Coronary artery (tissue), 2 donors: ENCODE results near the gene CECR2.
"Not testable (repeated sequence)": the region's sequence is repeated elsewhere in the genome, so short reads cannot be mapped to it uniquely, and the experiment has no call there.

Experiments used
- DNase-seq: peaks from one replicate; pipeline ENCODE4 v3.0.0-alpha.2; 2017; ENCODE audit warnings: low spot score
- H3K27ac ChIP-seq, 2 donors: fragments of 200-600 bp; sonication (generic); one replicate each; pipeline ENCODE4 v1.5.1; 2016 to 2019
- H3K4me3 ChIP-seq: fragments of 200-600 bp; sonication (generic); 2 replicates; pipeline ENCODE4 v1.5.1; 2016; ENCODE audit warnings: mild to moderate bottlenecking, moderate library complexity
- TF ChIP-seq, protein P1 (sequence below): fragments of 200-600 bp; sonication (generic); IDR thresholded peaks from one replicate; pipeline ENCODE4 v1.5.1; 2019; ENCODE audit warnings: antibody characterized with exemption

Gene CECR2

DNA sequence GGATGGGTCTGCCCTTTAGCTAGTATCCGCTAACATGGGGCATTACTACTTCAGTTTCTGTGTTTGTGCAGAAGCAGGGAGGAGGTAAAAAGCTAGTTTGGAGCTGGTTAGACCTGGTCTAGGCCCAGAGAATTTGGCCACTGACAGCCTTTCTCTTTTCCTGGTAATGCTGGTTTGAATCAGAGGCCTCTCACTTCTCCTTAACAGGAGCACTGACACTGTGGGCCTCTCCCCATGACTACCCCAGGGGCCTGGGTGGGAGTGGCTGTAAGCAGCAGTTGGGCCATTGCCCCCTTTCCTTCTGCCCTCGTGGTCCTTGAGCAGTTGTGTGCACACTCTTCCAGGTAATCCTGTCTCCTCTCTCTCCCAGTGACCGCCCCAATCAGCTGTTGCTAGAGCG is 185.6 kb downstream of the CECR2 start:
- H3K4me3 ChIP-seq = no peak overlapping the region
- H3K27ac ChIP-seq = no peak overlapping the region
- no peak for DNase-seq
- TF ChIP-seq, protein P1, sequence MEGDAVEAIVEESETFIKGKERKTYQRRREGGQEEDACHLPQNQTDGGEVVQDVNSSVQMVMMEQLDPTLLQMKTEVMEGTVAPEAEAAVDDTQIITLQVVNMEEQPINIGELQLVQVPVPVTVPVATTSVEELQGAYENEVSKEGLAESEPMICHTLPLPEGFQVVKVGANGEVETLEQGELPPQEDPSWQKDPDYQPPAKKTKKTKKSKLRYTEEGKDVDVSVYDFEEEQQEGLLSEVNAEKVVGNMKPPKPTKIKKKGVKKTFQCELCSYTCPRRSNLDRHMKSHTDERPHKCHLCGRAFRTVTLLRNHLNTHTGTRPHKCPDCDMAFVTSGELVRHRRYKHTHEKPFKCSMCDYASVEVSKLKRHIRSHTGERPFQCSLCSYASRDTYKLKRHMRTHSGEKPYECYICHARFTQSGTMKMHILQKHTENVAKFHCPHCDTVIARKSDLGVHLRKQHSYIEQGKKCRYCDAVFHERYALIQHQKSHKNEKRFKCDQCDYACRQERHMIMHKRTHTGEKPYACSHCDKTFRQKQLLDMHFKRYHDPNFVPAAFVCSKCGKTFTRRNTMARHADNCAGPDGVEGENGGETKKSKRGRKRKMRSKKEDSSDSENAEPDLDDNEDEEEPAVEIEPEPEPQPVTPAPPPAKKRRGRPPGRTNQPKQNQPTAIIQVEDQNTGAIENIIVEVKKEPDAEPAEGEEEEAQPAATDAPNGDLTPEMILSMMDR = no peak

DNA sequence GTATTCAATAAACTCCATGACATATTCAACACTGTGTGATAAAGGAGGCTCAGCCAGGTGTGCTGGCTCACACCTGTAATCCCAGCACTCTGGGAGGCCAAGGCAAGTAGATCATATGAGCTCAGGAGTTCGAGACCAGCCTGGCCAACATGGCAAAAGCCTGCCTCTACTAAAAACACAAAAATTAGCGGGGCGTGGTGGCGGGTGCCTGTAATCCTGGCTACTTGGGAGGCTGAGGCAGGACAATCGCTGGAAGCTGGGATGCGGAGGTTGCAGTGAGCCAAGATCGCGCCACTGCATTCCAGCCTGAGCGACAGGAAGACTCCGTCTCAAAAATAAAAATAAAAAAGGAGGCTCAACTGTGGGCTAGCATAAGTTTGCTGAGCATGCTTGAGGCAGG is 189.9 kb downstream of the CECR2 start:
- TF ChIP-seq, protein P1 = no peak
- Histone ChIP-seq H3K4me3 (no peak overlapping the region), H3K27ac (no peak overlapping the region)
- no peak for DNase-seq

DNA sequence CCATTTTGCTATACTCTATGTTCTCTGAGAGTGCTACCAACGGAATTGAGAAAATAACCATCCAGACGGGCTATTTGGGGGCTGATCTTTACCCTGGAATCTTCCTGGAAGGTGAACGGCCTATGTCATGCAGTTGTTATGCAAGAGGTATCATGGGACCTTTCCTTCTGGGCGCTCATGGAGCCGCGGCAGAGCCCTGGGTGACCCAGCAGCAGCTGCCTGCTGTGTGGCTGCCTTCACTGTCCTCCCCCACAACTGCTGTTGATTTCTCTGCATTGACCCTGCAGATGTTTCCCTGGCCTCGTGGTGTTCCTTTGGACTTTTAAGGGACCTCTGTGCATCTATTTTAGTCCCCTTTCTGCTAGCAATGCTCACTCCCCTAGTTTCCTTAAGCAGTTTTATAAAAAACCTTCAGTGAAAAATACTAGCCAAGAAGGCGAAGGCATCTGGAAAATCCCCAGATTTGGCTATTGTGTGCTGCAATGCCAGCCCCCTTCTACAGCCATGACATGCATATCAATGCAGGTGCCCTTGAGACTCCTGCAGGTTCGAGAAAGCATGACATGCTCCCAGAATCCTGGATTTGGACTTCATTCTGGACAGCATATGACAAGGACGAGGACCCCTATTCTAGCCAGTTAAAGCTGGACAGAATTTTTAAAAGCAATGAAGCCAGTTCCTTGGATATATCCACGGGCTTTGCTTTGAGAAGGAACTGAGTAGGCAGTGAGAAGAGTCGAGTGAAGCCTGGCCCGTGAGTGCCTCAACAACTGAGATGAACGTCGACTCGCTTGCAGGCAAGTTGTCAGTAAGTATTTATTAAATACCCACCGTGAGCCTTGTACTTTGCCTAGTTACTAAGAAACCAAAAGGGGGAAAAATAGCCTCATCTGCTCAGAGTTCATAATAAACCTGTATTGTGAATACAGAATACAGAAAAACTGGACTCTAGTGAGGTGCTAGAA is 193.9 kb downstream of the CECR2 start, which contains the start of gene SLC25A18:
SLC25A18 (plus strand) TSS at position 593 of the 965 bp plus-strand sequence. CDS start 16,447 bp downstream, outside the sequence.
- no peak for DNase-seq
- H3K27ac ChIP-seq = peak within 1 kb of the TSS in 1 of 2 donors; percentile 81

DNA sequence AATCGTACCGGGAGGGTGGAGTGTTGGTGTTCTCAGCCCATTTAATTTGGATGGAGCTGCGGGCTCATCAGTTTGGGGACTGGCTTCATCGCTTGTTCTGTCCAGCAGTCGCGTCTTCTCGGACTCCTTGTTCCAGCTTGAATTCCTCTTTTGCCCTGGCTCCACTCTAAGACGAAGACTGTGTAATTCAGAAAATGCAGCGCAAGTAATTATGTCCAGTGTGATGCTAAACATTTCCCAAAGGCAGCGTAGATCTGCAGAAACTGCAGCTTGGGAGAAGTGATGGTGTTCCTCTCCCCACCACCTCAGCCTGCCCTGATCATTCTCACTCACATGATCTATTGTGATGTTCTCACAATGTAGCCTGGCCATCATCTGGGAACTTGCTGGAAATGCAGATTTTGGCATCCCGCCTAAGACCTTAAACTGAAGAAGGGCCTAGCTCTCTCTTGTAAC is 194.7 kb downstream of the CECR2 start:
- no peak for DNase-seq
- peak overlapping the region in 1 of 2 donors; percentile 81 for H3K27ac ChIP-seq
- TF ChIP-seq, protein P1 = no peak
- H3K4me3 ChIP-seq = peak overlapping the region; percentile 36

More for the DNA sequence above, 193.9 kb downstream of the CECR2 start, which contains the start of gene SLC25A18:
- TF ChIP-seq, protein P1 = no peak
- H3K4me3 ChIP-seq = peak within 1 kb of the TSS; percentile 38

DNA sequence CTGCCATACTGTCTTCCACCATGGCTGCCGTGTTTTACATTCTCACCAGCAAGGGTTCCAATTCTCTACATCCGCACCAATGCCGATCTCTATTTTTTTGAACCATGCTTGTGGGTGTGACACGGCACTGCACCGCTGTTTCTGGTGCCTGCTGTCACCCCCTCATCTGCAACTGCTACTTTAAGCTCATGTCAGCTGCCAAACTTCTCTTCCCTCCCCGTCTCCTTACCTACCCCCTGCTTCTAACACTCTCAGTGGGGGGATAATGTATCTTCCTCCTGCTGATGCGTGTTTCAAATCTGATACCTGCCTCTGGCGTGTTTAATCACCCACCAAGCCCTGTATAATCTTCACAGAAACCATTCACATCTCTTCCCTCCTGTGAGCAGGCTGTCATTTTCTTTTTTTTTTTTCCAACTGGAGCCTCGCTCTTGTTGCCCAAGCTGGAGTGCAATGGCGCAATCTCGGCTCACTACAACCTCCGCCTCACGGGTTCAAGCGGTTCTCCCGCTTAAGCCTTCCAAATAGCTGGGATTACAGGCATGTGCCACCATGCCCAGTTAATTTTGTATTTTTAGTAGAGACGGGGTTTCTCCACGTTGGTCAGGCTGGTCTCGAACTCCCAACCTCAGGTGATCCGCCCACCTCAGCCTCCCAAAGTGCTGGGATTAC is 196.9 kb downstream of the CECR2 start:
- H3K27ac ChIP-seq, H3K4me3 ChIP-seq, DNase-seq: not testable (repeated sequence)

DNA sequence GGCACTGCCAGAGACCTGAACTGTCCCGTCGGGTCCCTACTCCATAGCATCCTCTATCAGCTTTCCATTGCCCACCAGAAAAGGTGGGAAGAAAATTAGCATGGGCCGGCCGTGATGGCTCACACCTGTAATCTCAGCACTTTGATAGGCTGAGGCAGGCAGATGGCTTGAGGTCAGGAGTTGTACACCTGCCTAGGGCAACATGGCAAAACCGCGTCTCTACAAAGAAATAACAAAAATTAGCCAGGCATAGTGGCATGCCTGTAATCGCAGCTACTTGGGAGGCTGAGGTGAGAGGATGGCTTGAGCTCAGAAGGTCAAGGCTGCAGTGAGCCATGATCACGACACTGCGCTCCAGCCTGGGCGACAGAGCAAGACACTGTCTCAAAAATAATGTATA is 197.5 kb downstream of the CECR2 start:
- Histone ChIP-seq H3K27ac (no peak overlapping the region), H3K4me3 (no peak overlapping the region)
- TF ChIP-seq, protein P1 = no peak
- no peak for DNase-seq

DNA sequence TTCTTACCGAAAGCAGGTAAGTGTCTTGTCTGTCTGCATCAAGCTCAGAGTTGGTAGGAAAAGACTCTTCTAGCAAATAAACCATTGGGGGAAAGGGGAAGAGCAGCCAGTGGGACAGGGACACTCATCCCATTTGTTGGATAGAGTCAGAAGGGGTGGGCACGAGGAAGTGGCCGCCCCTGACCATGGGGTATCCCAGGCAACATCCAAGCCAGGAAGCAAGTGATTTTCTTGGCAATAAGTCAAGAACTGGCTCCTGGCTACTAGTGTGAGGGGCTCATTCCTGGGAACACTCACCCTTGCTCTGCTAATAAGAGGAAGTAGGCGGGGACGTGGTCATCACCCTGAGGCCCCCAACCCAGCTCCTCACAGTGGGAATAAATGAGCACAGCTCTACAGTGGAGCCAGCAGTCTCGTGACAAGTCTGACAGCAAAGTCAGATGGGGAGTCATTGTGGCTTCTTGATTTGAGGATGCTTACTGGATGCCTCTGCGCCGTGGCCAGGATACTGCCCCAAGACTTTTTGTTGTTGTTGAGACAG is 200.8 kb downstream of the CECR2 start:
- Histone ChIP-seq H3K27ac (peak overlapping the region; percentile 85 to 97), H3K4me3 (peak overlapping the region; percentile 69)
- TF ChIP-seq, protein P1 = no peak
- no peak for DNase-seq
